ENCODE results near the gene TFAP2C. TPM values are rescaled to one million over a fixed set of nuclear protein-coding genes. Genes with fewer than 3 reads are reported as not detected.
"Not testable (repeated sequence)": the region's sequence is repeated elsewhere in the genome, so short reads cannot be mapped to it uniquely, and the experiment has no call there.

The TFAP2C gene
- total RNA-seq, 2 donors from 2014 or later, result 0.47 to 0.56 TPM

GRCh38 chr20:56634735-56635385 lies 5.8 kb downstream of the TFAP2C start:
- DNase-seq (no peak), ATAC-seq (no peak)
- intact Hi-C loops (cut with DNase I), result no loop called here

GRCh38 chr20:56636716-56637115 lies 7.6 kb downstream of the TFAP2C start:
- ATAC-seq (no peak), DNase-seq (no peak)
- intact Hi-C loops (cut with DNase I), result no loop called here

GRCh38 chr20:56637576-56637975 lies 8.5 kb downstream of the TFAP2C start:
- intact Hi-C loops (cut with DNase I), result no loop called here
- ATAC-seq (no peak), DNase-seq (no peak)

GRCh38 chr20:56646599-56646998 lies 17.5 kb downstream of the TFAP2C start:
- DNase-seq (no peak), ATAC-seq (no peak)
- intact Hi-C loops (cut with DNase I), result no loop called here

GRCh38 chr20:56653211-56653610 lies 24.1 kb downstream of the TFAP2C start:
- intact Hi-C loops (cut with DNase I), result no loop called here
- no peak for DNase-seq
- ATAC-seq, result no peak

- DNase-seq, result no peak
- no peak for ATAC-seq
- intact Hi-C loops (cut with DNase I), result no loop called here
Observed at GRCh38 chr20:56656632-56657031, 27.5 kb downstream of the TFAP2C start.

- DNase-seq (no peak), ATAC-seq (peak in 1 of 2 donors; percentile 47)
Observed at GRCh38 chr20:56657879-56658278, 28.8 kb downstream of the TFAP2C start.

GRCh38 chr20:56658341-56658947 lies 29.3 kb downstream of the TFAP2C start:
- intact Hi-C loops (cut with DNase I); DNase-seq; ATAC-seq: not testable (repeated sequence)

More at GRCh38 chr20:56657879-56658278, 28.8 kb downstream of the TFAP2C start:
- intact Hi-C loops (cut with DNase I), result no loop called here

- intact Hi-C loops (cut with DNase I), result no loop called here
- ATAC-seq (no peak), DNase-seq (no peak)
Observed at GRCh38 chr20:56663660-56664059, 34.6 kb downstream of the TFAP2C start.

GRCh38 chr20:56664796-56665195 lies 35.7 kb downstream of the TFAP2C start:
- intact Hi-C loops (cut with DNase I), result no loop called here
- no peak for DNase-seq
- no peak for ATAC-seq

- ATAC-seq, result no peak
- no peak for DNase-seq
- intact Hi-C loops (cut with DNase I), result no loop called here
Observed at GRCh38 chr20:56665806-56666205, 36.7 kb downstream of the TFAP2C start.

GRCh38 chr20:56673450-56673849 lies 44.3 kb downstream of the TFAP2C start:
- no peak for DNase-seq
- ATAC-seq, result no peak
- intact Hi-C loops (cut with DNase I), result no loop called here

GRCh38 chr20:56676001-56676400 lies 46.9 kb downstream of the TFAP2C start:
- ATAC-seq, result no peak
- no peak for DNase-seq
- intact Hi-C loops (cut with DNase I), result no loop called here

GRCh38 chr20:56676679-56677078 lies 47.6 kb downstream of the TFAP2C start:
- no peak for ATAC-seq
- intact Hi-C loops (cut with DNase I), result no loop called here
- no peak for DNase-seq

- no peak for DNase-seq
- intact Hi-C loops (cut with DNase I), result no loop called here
- no peak for ATAC-seq
Observed at GRCh38 chr20:56683077-56683865, 54.2 kb downstream of the TFAP2C start.

- DNase-seq (no peak), ATAC-seq (no peak)
- intact Hi-C loops (cut with DNase I), result no loop called here
Observed at GRCh38 chr20:56685879-56686278, 56.8 kb downstream of the TFAP2C start.

GRCh38 chr20:56687061-56687460 lies 58.0 kb downstream of the TFAP2C start:
- intact Hi-C loops (cut with DNase I), result no loop called here
- no peak for ATAC-seq
- DNase-seq, result no peak

- DNase-seq, result no peak
- no peak for ATAC-seq
- intact Hi-C loops (cut with DNase I), result no loop called here
Observed at GRCh38 chr20:56688106-56688505, 59.0 kb downstream of the TFAP2C start.

Data from left cardiac atrium (tissue), 4 donors.